Prostate gland (tissue), 2 donors: ENCODE results near the gene POLD1.

Experiments used
- CTCF ChIP-seq, 4 experiments: fragments of 200-600 bp in 2 of 4; fragments of 450-650 bp in 2 of 4; sonication (generic) in 2 of 4; IDR thresholded peaks; 1 replicate in 3 of 4; 2 replicates in 1 of 4; pipeline ENCODE4 v1.5.1; 2016 to 2019; ENCODE audit warnings: antibody characterized with exemption in 4 of 4, mild to moderate bottlenecking in 2 of 4, moderate library complexity in 2 of 4
- POLR2A ChIP-seq: fragments of 450-650 bp; IDR thresholded peaks from one replicate; pipeline ENCODE4 v1.6.1; 2016; ENCODE audit warnings: antibody characterized with exemption, mild to moderate bottlenecking
- POLR2AphosphoS5 ChIP-seq: sonication (generic); formaldehyde crosslinking; IDR thresholded peaks from one replicate; pipeline ENCODE4 v1.6.1; 2017; ENCODE audit warnings: antibody characterized with exemption

- TF ChIP-seq CTCF (IDR thresholded peaks at IDR 0.05) = no peak
- no peak for TF ChIP-seq POLR2A
- no peak for TF ChIP-seq POLR2AphosphoS5
Measured at GRCh38 chr19:50402544-50403301, 18.6 kb downstream of the POLD1 start.
